Endothelial cell of umbilical vein (primary cell): ENCODE results near the gene USP48.

Experiments
- CTCF ChIP-seq, 2 donors: IDR thresholded peaks; 1 replicate in 1 of 2; 2 replicates in 1 of 2; pipeline ENCODE4 v1.5.1; 2011; ENCODE audit warnings: low read length in 2 of 2, mild to moderate bottlenecking in 2 of 2, moderate library complexity in 2 of 2, control low read depth in 1 of 2, inconsistent platforms in 1 of 2, low read depth in 1 of 2; ENCODE audit not compliant: insufficient read depth in 1 of 2; ENCODE audit errors: extremely low read depth in 1 of 2
- EZH2 ChIP-seq: IDR thresholded peaks from 2 replicates; pipeline ENCODE4 v1.6.1; 2012; ENCODE audit warnings: borderline replicate concordance, low read depth, mild to moderate bottlenecking, moderate library complexity, low read length, inconsistent platforms; ENCODE audit not compliant: severe bottlenecking
- FOS ChIP-seq: IDR thresholded peaks from 2 replicates; pipeline ENCODE4 v1.6.1; 2011; ENCODE audit warnings: mild to moderate bottlenecking, low read length, moderate library complexity, borderline replicate concordance; ENCODE audit not compliant: insufficient read depth
- POLR2A ChIP-seq: IDR thresholded peaks from 2 replicates; pipeline ENCODE4 v1.6.1; 2012; ENCODE audit warnings: low read depth, mild to moderate bottlenecking, control low read depth, low read length
- POLR2AphosphoS5 ChIP-seq: IDR thresholded peaks from 2 replicates; pipeline ENCODE4 v1.6.1; 2012; ENCODE audit warnings: low read depth, mild to moderate bottlenecking, control low read depth, low read length, moderate library complexity; ENCODE audit not compliant: insufficient read depth

DNA sequence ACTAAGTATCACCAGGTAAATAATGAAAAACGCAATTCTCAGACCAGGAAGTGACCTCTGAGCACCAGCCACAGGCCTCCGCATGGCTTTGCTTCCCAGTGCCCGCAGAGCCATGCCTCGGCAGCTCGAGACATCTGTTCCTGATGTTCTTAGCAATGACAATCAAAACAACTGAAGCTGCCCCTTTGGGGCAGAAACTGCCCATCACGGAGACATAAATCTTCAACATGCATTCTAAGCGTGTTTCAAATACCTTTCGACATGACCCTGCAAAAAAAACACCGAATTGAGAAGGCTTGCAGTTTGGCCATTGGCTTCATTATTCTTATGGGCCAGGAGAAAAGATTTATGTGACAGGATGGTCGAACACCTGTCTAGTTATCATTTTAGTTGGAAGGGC lies 108.0 kb downstream of the USP48 start:
- TF ChIP-seq EZH2, result no peak
- TF ChIP-seq CTCF (IDR thresholded peaks at IDR 0.05; ENCODE audit: extremely low read depth in 1 of 2, insufficient read depth in 1 of 2, low read depth in 1 of 2, low read length in 2 of 2), result no peak
- no peak for TF ChIP-seq POLR2A
- no peak for TF ChIP-seq POLR2AphosphoS5
- no peak for TF ChIP-seq FOS
